ENCODE results near the gene PHF10. TPM values are rescaled to one million over a fixed set of nuclear protein-coding genes. Genes with fewer than 3 reads are reported as not detected.
"Not testable (repeated sequence)": the region's sequence is repeated elsewhere in the genome, so short reads cannot be mapped to it uniquely, and the experiment has no call there.

The PHF10 gene
- total RNA-seq, 1 experiment from 2014 or later: 6.3 TPM

DNA sequence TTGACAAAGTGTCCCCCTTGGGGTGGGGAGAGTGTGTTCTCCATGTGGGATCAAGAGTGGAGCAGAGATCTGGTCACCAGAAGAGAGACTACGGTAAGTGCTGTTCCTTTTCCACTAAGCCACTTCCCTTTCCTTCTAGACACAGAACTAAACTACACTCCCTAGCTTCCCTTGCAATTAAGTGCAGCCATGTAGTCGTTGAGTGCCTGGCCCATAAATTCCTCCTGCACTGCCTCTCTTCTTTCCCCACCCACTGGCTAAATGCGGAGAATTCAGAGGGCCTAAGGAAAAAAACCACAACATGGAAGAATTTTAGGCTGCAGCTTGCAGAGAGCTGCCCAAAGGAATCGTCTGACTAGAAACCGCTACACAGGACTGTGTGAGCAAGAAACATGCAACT, 24.0 kb downstream of the PHF10 start:
- Histone ChIP-seq H3K9me3 (ENCODE audit: low read length) (no peaks in the 10 kb centered on the region), H3K4me3 (ENCODE audit: low read length) (peak overlapping the region; percentile 98), H3K36me3 (ENCODE audit: low read depth, low read length) (no peaks in the 10 kb centered on the region; the same call in 1 of the 2 replicates), H3K9me2 (replicated peaks; ENCODE audit: low read length) (no peaks in the 10 kb centered on the region), H3K4me2 (ENCODE audit: low read length) (peak overlapping the region; percentile 96), H3K4me1 (ENCODE audit: insufficient read depth, low read length) (peaks cover 22% of the 10 kb centered on the region), H4K20me1 (ENCODE audit: low read length) (peaks cover 23% of the 10 kb centered on the region), H3K27me3 (ENCODE audit: low read length) (no peaks in the 10 kb centered on the region), H3K27ac (ENCODE audit: low read length) (no peak overlapping the region), H3K9ac (ENCODE audit: low read length) (no peak overlapping the region), H2AFZ (ENCODE audit: low read length) (no peak overlapping the region), H3F3A (ENCODE audit: low read length, unreplicated experiment) (no peaks in the 10 kb centered on the region), H3K79me2 (ENCODE audit: low read length) (peaks cover 55% of the 10 kb centered on the region)
- CTCF ChIA-PET: no interaction called here
- BruUV-seq (replicated peaks): no TSS peak
- TF ChIP-seq, protein P1, sequence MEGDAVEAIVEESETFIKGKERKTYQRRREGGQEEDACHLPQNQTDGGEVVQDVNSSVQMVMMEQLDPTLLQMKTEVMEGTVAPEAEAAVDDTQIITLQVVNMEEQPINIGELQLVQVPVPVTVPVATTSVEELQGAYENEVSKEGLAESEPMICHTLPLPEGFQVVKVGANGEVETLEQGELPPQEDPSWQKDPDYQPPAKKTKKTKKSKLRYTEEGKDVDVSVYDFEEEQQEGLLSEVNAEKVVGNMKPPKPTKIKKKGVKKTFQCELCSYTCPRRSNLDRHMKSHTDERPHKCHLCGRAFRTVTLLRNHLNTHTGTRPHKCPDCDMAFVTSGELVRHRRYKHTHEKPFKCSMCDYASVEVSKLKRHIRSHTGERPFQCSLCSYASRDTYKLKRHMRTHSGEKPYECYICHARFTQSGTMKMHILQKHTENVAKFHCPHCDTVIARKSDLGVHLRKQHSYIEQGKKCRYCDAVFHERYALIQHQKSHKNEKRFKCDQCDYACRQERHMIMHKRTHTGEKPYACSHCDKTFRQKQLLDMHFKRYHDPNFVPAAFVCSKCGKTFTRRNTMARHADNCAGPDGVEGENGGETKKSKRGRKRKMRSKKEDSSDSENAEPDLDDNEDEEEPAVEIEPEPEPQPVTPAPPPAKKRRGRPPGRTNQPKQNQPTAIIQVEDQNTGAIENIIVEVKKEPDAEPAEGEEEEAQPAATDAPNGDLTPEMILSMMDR (conservative IDR thresholded peaks at IDR 0.05; ENCODE audit: low read depth, low read length): no peak
- TF ChIP-seq EZH2 (IDR thresholded peaks at IDR 0.05; ENCODE audit: low read length, unreplicated experiment) (no peak), EZH2phosphoT487 (IDR thresholded peaks at IDR 0.05; ENCODE audit: borderline replicate concordance, low read length) (no peak)
- DNase-seq (no peak), ATAC-seq (no peak)
- intact Hi-C loops (cut with micrococcal nuclease): loop anchor here (5.0 kb wide), 1 partner anchor 52 kb away; the partner anchor contains the start of genes DYNLT2 and ERMARD
- POLR2A ChIA-PET (ENCODE audit: unreplicated experiment): no interaction called here

DNA sequence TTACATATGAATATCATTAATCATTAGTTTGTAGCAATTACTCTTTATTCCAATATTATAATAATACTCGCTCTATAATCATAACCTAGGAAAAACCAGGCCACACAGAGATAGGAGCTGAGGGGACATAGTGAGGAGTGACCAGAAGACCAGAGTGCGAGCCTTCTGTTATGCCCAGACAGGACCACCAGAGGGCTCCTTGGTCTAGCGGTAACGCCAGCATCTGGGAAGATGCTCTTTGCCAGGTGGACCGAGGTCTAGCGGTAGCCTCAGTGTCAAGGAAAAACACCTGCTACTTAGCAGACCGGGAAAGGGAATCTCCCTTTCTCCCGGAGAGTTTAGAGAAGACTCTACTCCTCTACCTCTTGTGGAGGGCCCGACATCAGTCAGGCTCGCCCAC, 27.2 kb downstream of the PHF10 start:
- H3K4me1 ChIP-seq (ENCODE audit: insufficient read depth, low read length); CTCF ChIA-PET; DNase-seq; ATAC-seq; H3K9me3 ChIP-seq (ENCODE audit: low read length); H3K9ac ChIP-seq (ENCODE audit: low read length); H3F3A ChIP-seq (ENCODE audit: low read length, unreplicated experiment); POLR2A ChIA-PET (ENCODE audit: unreplicated experiment); H3K27me3 ChIP-seq (ENCODE audit: low read length); BruUV-seq (replicated peaks); H3K36me3 ChIP-seq (ENCODE audit: low read depth, low read length); H3K4me3 ChIP-seq (ENCODE audit: low read length); H2AFZ ChIP-seq (ENCODE audit: low read length); H4K20me1 ChIP-seq (ENCODE audit: low read length); intact Hi-C loops (cut with micrococcal nuclease); H3K9me2 ChIP-seq (replicated peaks; ENCODE audit: low read length); H3K4me2 ChIP-seq (ENCODE audit: low read length); H3K27ac ChIP-seq (ENCODE audit: low read length): not testable (repeated sequence)
- peaks cover 28% of the 10 kb centered on the region for H3K79me2 ChIP-seq (ENCODE audit: low read length)
- TF ChIP-seq, protein P1 (conservative IDR thresholded peaks at IDR 0.05; ENCODE audit: low read depth, low read length): peak; percentile 19; the same call in 1 of the 2 replicates

DNA sequence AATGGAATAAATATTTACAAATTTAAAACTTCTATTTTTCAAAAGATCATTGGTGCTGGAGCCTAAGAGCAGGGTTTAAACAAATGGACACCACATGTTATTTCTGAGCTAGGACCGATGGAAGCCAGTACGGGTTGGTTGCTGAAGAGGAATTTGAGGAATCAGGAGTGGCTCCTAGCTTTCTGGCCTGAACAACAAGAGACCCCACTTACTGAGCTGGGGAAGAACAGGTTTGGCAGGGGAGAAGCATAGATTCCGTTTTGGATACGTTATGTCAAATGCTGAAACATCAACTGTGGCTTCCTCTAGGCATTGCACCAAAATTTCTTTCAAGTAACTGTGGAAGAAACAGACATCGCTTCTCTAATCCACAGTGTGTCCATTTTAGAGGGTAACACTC, 29.2 kb downstream of the PHF10 start:
- no peak for DNase-seq
- BruUV-seq (replicated peaks): no TSS peak
- intact Hi-C loops (cut with micrococcal nuclease): no loop called here
- H3K4me1 ChIP-seq (ENCODE audit: insufficient read depth, low read length): no peaks in the 10 kb centered on the region
- H3K4me2 ChIP-seq (ENCODE audit: low read length): no peak overlapping the region
- ChIA-PET CTCF (no interaction called here), POLR2A (ENCODE audit: unreplicated experiment) (no interaction called here)
- no peak for TF ChIP-seq EZH2phosphoT487 (IDR thresholded peaks at IDR 0.05; ENCODE audit: borderline replicate concordance, low read length)
- TF ChIP-seq, protein P1 (conservative IDR thresholded peaks at IDR 0.05; ENCODE audit: low read depth, low read length): no peak
- TF ChIP-seq EZH2 (IDR thresholded peaks at IDR 0.05; ENCODE audit: low read length, unreplicated experiment): no peak
- no peak overlapping the region for H3K4me3 ChIP-seq (ENCODE audit: low read length)
- peaks cover 10% of the 10 kb centered on the region for H3K79me2 ChIP-seq (ENCODE audit: low read length)
- no peaks in the 10 kb centered on the region for H3K9me2 ChIP-seq (replicated peaks; ENCODE audit: low read length)
- H3K9ac ChIP-seq (ENCODE audit: low read length): no peak overlapping the region
- H3K36me3 ChIP-seq (ENCODE audit: low read depth, low read length): no peaks in the 10 kb centered on the region; the same call in 1 of the 2 replicates
- no peak overlapping the region for H2AFZ ChIP-seq (ENCODE audit: low read length)
- no peaks in the 10 kb centered on the region for H3F3A ChIP-seq (ENCODE audit: low read length, unreplicated experiment)
- no peaks in the 10 kb centered on the region for H3K27me3 ChIP-seq (ENCODE audit: low read length)
- H3K9me3 ChIP-seq (ENCODE audit: low read length): no peaks in the 10 kb centered on the region
- no peak for ATAC-seq
- no peaks in the 10 kb centered on the region for H4K20me1 ChIP-seq (ENCODE audit: low read length)
- H3K27ac ChIP-seq (ENCODE audit: low read length): no peak overlapping the region

All from PC-3 (cell line).